ENCODE measurements around the gene P2RY8.
"Not testable (repeated sequence)": the region's sequence is repeated elsewhere in the genome, so short reads cannot be mapped to it uniquely, and the experiment has no call there.

P2RY8 gene

DNA sequence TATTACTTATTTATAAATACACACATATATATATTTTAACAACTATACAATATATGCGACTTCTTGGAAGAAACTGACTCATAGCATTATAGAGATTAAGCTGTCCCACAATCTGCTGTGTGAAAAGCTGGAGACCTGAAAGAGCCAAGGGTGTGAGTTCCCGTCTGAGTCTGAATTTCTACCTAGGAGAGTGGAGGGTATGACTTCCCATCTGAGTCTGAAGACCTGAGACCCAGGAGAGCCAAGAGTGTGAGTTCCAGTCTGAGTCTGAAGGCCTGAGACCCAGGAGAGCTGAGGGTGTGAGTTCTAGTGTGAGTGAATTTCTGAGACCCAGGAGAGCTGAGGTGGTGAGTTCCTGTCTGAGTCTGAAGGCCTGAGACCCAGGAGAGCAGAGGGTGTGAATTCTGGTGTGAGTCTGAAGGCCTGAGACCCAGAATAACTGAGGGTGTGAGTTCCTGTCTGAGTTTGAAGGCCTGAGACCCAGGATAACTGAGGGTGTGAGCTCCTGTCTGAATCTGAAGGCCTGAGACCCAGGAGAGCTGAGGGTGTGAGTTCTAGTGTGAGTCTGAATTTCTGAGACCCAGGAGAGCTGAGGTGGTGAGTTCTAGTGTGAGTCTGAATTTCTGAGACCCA, 8.9 kb upstream of the P2RY8 start:
- no peak for DNase-seq (ENCODE audit: low read depth in 3 of 3)

DNA sequence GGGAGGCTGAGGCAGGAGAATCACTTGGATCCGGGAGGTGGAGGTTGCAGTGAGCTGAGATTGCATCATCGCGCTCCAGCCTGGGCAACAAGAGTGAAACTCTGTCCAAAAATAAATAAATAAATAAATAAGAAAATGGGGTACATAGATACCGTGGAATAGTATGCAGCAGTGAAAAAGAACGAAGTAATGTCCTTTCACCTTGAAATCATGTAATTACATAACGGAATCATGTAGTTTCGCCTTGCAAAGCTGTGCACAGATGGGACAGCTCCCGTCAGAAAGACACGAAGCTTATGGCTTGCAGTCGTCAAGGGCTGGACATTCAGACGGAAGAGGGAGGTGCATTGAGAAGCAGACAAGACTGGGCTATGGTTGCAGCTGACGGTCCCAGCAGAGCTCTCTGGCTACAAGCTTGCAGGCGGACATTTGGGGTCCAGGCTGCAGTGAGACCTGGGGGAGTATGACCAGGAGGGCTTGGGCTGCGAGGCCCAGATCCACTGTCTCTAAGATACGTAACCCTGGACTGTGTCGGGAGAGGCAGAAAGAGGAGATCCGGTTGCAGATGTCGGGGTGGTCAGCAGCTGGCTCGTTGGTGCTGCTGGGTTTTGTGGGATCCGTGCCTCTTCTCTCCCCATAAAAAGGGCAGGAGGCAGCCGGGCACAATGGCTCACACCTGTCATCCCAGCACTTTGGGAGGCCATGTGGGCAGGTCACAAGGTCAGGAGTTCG, 6.2 kb upstream of the P2RY8 start:
- DNase-seq (ENCODE audit: low read depth in 3 of 3) = no peak

DNA sequence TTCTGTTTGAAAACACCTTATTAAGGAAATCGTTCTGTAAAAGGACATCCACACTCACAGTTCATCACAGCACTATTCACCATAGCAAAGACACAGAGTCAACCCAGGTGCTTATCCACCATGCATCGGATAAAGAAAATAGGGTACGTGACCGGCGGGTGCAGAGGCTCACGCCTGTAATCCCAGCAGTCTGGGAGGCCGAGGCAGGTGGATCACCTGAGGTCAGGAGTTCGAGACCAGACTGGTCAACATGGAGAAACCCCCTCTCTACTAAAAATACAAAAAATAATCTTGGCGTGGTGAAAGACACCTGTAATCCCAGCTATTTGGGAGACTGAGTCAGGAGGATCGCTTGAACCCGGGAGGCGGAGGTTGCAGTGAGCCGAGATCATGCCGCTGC, 2.2 kb upstream of the P2RY8 start:
- not testable (repeated sequence) for DNase-seq (ENCODE audit: low read depth in 3 of 3)

DNA sequence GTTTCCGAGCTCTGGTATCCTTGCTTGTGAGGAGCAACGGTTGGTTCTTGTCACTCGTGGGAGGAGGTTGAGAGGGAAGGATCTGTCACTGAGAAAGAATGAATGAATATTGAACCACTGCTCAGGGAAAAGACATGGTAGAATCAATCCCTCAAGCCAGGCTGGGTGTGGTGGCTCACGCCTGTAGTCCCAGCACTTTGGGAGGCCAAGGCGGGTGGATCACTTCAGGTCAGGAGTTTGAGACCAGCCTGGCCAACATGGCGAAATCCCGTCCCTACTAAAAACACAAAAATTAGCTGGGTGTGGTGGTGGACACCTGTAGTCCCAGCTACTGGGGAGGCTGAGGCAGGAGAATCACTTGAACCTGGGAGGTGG, 718 bp upstream of the P2RY8 start:
- DNase-seq (ENCODE audit: low read depth in 3 of 3) = not testable (repeated sequence)

DNA sequence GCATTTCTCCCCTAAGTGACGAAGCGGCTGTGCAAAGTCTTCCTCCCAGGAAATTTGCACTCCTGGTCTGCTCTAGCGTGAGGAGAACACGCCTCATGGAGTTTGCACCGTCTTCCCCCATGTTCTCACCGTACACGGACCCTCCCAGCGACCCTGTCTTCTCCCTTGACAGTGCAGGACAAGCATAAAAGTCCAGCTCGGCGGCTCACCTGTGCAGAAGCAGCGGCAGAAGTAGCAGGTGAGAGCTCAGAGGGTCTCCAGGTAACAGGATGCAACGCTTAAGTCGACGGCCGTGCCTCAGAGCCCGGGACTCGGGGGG, 314 bp downstream of the P2RY8 start:
- no peak for DNase-seq (ENCODE audit: low read depth in 3 of 3)

DNA sequence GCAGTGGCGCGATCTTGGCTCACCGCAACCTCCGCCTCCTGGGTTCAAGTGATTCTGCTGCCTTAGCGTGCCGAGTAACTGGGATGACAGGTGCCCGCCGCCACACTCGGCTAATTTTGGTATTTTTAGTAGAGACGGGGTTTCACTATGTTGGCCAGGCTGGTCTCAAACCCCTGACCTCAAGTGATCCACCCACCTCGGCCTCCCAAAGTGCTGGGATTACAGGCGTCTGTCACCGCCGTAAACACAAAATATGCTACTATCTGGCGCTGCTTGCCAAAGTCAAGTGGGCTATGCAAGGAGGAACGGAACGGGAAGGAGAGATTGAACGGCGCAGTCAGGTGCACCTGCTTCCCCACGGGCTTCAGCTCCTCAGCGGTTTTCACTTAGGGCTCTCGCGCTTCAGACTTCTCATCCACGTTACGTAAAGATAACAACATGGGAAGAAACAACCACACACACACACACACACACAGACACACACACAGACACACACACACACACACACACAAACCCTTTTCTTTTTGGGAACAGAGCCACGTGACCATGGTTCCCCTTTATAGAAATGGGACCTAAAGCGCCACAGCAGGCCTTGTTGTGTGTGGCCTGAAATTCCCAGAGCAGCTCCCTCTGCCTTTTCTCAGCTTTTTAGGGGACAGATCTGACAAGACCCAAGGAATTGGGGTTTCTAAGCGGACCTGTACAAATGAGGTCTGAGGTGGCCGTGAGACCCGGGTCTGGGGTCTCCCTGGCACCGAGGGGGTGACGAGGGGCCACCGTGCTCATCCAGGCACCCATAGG, 1.5 kb downstream of the P2RY8 start:
- DNase-seq (ENCODE audit: low read depth in 3 of 3) = no peak

DNA sequence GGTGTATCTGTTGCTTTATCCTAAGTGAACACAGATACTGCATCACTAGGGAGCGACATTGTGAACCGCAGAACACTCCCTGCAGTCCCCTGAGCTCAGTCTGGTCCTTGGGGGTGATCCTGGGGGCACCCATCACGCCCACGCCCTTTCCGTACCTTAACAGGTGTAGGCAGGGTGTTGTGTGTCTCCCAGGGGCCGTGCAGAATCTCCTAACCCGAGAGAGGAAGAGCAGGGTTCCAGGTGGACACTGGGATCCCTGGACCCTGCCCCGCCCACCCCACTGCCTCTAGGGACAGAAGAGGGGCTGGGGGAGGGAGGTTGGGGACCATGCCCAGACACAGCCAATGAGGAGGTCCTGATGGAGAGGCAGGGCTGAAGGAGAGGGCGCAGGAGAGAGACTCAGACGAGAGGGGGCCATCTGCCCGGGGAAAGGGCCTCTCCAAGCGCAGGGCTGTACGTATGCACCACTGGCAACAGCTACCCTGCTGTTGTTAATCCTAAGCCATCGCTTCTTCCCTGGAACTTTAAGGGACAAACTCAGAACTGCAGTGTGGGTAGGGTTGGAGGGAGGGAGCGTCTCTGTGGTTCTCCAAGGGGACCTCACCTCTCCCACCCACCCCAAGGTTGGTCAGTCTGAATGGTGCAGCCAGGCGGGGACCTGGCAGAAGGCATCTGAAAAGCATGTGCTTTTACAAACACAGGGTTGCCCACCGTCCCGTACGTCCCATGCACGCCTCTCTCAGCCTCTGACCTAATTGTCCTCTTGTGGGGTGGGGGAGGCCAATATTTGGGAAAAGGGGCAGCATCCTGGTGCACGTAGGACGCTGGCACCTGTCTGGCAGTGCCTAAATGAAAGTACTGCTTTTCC, 2.5 kb downstream of the P2RY8 start:
- no peak for DNase-seq (ENCODE audit: low read depth in 3 of 3)

DNA sequence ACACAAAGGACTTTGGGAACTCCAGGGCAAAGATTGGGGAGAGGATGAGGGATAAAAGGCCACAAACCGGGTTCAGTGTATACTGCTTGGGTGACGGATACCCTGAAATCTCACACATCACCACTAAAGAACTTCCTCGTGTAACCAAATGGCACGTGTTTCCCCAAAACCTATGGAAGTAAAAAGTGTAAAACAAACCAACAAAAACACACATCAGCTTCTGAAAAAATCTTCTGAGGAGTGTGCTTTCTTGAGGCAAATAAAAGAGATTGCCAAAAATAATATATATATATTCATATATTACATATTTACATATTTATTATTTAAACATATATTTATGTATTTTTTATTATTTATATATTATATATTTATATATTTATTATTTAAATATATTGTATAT, 3.9 kb downstream of the P2RY8 start:
- DNase-seq (ENCODE audit: low read depth in 3 of 3) = no peak

DNA sequence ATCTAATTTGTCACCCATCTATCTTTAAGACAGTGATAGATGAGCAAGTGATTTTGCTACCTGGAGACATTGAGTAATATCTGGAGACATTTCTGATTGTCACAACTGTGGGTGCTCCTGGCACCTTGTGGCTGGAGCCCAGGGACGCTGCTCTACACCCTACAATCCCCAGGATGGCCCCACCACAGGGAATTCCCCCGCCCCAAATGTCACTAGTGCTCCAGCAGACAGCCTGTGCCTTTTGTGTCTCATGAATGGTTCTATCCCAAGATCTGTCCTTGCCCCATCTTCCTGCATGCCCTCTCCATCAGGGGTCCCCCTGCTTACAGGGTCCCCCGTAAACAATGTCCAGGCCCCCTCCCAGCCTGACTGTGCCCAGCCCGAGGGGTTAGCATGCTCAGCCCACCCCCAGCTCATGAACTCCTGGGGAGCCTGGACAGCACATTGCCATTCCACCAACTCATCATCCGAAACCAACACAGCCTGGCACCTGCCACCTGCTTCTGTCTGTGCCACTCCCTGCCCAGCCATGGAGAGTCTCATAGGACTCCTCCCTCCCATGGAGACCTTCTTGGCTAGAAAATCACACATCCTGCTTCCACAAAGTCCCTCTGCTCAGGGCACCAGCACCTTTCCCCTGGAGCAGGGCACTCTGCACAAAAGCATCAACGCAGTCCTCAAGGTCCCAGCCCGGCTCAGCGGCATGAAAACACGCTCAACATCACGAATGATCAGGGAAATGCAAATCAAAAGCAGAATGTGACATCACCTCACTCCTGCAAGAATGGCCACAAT, 5.7 kb downstream of the P2RY8 start:
- no peak for DNase-seq (ENCODE audit: low read depth in 3 of 3)

DNA sequence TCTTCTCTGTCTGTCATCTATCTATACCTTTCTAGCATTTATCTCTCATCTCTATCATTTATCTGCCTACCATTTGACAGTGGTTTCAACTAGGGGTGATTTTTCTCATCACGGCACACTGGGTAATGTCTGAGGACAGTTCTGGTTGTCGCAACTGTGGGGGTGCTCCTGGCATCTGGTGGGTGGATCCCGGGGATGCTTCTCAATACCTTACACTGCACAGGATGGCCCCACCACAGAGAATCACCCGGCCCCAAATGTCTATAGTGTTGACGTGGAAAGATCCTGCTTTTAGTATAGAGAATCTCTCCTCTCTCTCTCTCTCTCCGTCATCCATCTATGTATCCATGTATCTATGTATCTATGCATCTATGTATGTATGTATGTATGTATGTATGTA, 7.2 kb downstream of the P2RY8 start:
- no peak for DNase-seq (ENCODE audit: low read depth in 3 of 3)

DNA sequence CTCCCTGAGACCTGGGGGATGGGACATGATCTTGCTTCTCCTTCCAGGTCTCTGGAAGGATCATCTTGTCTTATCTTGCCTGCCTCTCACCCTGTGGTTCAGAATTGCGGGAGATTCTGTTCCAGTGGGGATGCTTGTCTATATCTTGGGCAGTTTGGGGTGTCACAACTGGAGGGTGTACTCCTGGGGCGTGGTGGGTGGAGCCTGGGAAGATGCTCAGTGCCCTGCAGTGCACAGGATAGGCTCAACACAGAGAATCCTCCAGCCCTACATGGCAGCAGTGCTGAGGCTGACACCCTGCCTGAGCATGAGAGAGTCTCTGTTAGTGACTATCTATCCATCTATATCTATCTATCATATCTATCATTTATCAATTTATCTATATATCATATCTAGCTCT, 7.7 kb downstream of the P2RY8 start:
- no peak for DNase-seq (ENCODE audit: low read depth in 3 of 3)

DNA sequence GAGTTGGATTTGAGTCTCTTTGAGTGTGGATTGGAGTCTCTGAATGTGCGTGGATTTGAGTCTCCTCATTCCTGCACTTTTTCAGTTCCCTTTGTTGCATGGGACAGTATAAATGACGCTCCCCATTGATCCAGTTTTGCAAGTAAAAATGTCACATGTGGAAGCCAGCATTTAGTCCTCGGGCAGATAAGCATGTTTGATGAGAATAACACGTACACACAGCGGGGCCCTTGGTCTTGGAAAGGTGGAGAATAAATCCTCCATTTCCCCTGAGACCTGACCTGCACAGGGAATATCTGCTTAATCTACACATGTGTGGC, 8.1 kb downstream of the P2RY8 start:
- no peak for DNase-seq (ENCODE audit: low read depth in 3 of 3)

DNA sequence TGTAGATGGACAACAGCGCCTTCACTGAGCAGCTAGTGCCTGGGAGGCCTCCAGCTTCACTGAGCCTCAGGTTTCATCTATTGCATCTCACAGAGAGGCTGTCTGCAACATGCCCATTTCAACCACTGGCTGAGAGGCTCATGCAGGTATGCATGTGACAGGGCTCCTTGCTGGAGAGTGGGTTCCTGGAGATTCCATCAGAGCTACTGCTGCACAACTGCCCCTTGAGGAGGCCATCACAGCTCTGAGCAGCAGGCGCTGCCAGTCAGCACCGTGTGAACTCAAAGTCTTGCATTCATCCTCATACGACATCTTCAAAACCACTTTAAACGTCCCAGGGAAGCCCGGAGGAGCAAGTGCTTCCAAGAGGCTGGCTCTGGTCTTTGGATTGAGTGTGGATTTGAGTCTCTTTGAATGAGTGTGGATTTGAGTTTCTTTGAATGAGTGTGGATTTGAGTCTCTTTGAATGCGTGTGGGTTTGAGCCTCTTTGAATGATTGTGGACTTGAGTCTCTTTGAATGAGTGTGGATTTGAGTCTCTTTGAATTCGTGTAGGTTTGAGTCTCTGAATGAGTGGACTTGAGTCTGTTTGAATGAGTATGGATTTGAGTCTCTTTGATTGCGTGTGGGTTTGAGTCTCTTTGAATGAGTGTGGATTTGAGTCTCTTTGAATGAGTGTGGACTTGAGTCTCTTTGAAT, 8.7 kb downstream of the P2RY8 start:
- no peak for DNase-seq (ENCODE audit: low read depth in 3 of 3)

DNA sequence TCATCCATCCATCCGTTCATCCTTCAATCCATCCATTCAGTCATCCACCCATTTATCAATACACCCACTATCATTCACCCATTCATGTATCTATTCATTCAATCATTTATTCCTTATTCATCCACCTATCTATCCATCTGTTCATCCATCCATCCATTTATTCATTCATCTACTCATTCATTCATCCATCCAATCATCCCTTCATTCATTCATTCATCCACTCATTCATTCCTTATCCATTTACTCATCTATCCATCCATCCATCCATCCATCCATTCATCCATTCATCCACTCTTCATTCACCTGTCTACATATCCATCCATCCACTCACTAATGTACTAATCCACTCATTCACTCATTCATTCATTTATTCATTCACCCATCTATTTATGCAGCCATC, 9.5 kb downstream of the P2RY8 start:
- DNase-seq (ENCODE audit: low read depth in 3 of 3) = no peak

DNA sequence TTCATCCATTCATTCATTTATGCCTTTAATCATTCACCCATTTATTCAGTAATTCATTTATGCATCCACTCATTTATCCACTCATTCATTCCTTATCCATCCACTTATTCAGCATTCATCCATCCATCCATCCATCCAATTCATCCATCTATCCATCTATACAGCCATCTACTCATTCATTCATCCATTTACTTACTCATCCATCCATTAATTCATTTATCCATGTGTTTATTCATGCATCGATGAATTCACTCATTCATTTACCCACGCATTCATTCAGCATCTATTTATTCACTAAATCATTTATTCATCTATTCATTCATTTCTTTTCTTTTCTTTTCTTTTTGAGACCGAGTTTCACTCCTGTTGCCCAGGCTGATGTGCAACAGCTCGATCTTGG, 10.4 kb downstream of the P2RY8 start:
- DNase-seq (ENCODE audit: low read depth in 3 of 3) = no peak

DNA sequence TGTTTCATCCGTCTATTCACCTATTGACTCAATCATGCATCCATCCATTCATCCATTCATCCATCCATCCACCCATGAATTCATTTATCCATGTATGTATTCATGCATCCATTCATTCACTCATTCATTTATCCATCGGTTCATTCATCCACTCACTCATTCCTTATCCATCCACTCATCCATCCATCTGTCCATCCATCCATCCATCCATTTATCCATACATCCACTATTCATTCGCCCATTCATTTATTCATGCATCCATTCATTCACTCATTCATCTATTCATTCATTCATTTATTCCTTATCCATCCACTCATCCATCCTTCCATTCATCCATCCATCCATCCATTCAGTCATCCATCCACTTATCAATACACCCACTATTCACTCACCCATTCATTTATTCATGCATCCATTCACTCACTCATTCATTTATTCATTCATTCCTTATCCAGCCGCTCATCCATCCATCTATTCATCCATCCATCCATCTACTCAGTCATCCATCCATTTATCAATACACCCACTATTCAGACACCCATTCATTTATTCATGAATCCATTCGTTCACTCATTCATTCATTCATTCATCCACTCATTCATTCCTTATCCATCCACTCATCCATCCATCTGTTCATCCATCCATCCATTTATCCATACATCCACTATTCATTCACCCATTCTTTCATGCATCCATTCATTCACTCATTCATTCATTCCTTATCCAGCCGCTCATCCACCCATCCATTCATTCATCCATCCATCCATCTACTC, 11.2 kb downstream of the P2RY8 start:
- no peak for DNase-seq (ENCODE audit: low read depth in 3 of 3)

DNA sequence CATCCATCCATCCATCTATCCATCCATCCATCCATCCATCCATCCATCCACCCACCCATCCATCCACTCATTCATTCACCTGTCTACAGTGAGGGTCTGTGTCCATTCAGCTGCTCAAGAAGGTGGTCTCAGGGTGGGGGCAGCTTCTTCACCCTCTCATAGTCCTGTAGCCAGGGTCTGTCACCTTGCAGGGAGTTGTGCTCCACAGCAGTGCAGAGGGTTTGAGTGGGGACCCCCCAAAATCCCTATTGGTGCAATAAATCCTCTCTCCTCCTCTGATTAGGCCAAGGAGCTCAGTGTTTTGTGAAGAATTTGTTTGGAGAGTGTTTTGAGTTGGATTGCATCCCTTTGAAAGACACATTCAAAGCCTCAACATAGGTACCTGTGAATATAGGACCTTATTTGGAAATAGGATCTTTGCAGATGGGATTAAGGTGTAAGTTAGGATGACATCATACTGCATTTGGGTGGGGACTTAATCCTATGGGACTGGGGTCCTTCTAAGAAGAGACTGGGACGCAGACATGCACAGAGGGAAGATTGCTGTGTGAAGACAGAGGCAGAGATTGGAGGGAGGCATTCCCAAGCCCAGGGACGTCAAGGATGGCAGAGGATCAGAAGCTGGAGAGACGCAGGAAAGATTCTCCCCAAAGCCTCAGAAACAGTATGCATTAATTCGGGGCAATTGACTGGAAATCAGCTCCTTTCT, 12.0 kb downstream of the P2RY8 start:
- no peak for DNase-seq (ENCODE audit: low read depth in 3 of 3)

DNA sequence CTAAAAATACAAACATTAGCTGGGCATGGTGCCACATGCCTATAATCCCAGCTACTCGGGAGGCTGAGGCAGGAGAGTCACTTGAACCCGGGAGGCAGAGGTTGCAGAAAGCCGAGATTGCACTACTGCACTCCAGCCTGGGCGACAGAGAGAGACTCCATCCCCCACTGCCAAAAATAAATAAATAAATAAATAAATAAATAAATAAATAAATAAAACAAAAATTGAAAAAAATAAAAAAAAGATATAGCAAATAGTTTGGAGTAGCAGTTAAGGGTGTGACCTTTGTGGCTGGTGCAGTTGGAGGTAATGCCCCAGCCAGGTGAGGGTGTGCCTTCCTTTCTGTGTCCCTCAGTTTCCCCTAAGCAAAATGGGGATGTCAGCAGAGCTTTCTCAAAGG, 14.1 kb downstream of the P2RY8 start:
- not testable (repeated sequence) for DNase-seq (ENCODE audit: low read depth in 3 of 3)

DNA sequence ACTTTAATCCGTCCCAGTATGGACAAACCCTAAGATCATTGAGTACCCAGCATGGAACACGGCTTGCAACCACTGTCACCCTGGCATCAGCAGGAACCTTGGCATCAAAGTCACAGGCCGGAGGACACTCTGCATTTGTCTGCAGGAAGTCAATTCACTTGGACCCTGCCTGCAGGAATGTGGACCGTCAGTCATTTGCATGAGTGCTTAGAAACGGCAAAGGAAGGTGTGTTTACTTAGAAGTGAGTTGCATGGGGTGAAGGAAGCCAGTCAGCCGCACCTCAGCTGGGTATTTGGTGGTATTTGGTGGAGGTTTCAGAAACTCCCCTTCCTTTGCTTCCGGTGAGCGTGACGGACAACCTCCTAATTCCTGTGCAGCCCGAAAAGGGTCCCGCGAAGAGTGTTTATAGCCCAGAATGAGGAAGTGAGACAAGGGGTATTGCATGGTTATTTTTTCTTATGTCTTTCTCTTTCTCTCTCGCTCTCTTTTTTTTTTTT, 15.5 kb downstream of the P2RY8 start:
- no peak for DNase-seq (ENCODE audit: low read depth in 3 of 3)

All from stimulated activated CD4-positive, alpha-beta T cell treated with anti-CD3 and anti-CD28 coated beads, TNF-alpha, amount 100 ng/mL, for 4 hours (primary cell).